ENCODE measurements around the gene MORC4.

MORC4 gene

DNA sequence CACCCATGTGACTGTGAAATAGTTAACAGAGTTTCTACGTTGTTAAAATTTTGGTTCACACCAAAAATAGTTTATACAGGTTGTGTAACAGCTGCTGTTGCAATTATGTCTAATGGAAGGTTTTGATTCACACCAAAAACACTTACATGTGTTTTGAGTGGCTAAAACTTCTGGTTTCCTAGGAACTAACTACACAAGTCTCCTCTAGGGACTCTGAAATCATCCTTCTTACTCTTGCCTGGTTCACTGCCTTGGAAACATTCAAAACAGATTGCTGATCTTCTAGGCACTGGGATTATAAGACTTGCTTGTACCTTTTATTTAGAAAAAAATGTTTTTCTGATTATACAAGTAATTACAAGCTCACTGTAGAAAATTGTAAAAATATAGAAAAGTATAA, 14.9 kb upstream of the MORC4 start:
- TF ChIP-seq, protein P1, sequence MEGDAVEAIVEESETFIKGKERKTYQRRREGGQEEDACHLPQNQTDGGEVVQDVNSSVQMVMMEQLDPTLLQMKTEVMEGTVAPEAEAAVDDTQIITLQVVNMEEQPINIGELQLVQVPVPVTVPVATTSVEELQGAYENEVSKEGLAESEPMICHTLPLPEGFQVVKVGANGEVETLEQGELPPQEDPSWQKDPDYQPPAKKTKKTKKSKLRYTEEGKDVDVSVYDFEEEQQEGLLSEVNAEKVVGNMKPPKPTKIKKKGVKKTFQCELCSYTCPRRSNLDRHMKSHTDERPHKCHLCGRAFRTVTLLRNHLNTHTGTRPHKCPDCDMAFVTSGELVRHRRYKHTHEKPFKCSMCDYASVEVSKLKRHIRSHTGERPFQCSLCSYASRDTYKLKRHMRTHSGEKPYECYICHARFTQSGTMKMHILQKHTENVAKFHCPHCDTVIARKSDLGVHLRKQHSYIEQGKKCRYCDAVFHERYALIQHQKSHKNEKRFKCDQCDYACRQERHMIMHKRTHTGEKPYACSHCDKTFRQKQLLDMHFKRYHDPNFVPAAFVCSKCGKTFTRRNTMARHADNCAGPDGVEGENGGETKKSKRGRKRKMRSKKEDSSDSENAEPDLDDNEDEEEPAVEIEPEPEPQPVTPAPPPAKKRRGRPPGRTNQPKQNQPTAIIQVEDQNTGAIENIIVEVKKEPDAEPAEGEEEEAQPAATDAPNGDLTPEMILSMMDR (conservative IDR thresholded peaks at IDR 0.05; ENCODE audit: low read depth, low read length), result no peak
- H4K20me1 ChIP-seq (ENCODE audit: insufficient read depth), result no peaks in the 10 kb centered on the region
- H3K27ac ChIP-seq, result no peak overlapping the region
- H3K36me3 ChIP-seq (ENCODE audit: insufficient read depth), result no peaks in the 10 kb centered on the region
- H2AFZ ChIP-seq (ENCODE audit: low read depth), result no peak overlapping the region
- no peaks in the 10 kb centered on the region for H3K27me3 ChIP-seq (ENCODE audit: insufficient read depth, low read depth)
- no peaks in the 10 kb centered on the region for H3K4me1 ChIP-seq (ENCODE audit: low read depth, poor library complexity, severe bottlenecking)
- H3K4me2 ChIP-seq, result no peak overlapping the region
- H3K4me3 ChIP-seq (IDR thresholded peaks at IDR 0.05; ENCODE audit: insufficient read depth, low read depth, low read length), result no peak overlapping the region
- H3K9ac ChIP-seq, result no peak overlapping the region
- no peaks in the 10 kb centered on the region for H3K79me2 ChIP-seq (ENCODE audit: insufficient read depth, low read depth)

DNA sequence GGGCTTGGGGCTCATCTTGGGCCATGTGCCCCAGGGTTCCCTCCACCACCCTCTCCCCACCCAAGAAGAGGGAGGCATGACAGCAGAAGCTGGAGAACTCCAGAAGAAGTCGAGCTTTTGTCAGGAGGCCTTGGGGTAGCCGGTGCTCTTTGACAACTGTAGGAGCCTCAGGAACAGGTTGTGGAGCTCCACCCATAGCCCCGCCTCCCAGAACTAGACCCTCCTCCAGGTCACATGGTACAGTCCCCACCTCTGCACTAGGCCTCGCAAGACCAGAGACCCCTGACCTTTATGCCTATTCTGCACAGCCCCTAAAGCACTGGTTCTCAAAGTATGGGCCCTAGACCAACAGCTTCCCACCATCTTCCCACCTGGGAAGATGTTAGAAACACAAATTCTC, 8.0 kb upstream of the MORC4 start:
- Histone ChIP-seq H3K79me2 (ENCODE audit: insufficient read depth, low read depth) (no peaks in the 10 kb centered on the region), H3K4me1 (ENCODE audit: low read depth, poor library complexity, severe bottlenecking) (no peaks in the 10 kb centered on the region), H3K4me2 (no peak overlapping the region), H4K20me1 (ENCODE audit: insufficient read depth) (no peaks in the 10 kb centered on the region), H3K36me3 (ENCODE audit: insufficient read depth) (no peaks in the 10 kb centered on the region), H3K9ac (no peak overlapping the region), H2AFZ (ENCODE audit: low read depth) (no peak overlapping the region), H3K27ac (no peak overlapping the region), H3K27me3 (ENCODE audit: insufficient read depth, low read depth) (no peaks in the 10 kb centered on the region), H3K4me3 (IDR thresholded peaks at IDR 0.05; ENCODE audit: insufficient read depth, low read depth, low read length) (no peak overlapping the region)
- TF ChIP-seq, protein P1 (conservative IDR thresholded peaks at IDR 0.05; ENCODE audit: low read depth, low read length), result no peak

DNA sequence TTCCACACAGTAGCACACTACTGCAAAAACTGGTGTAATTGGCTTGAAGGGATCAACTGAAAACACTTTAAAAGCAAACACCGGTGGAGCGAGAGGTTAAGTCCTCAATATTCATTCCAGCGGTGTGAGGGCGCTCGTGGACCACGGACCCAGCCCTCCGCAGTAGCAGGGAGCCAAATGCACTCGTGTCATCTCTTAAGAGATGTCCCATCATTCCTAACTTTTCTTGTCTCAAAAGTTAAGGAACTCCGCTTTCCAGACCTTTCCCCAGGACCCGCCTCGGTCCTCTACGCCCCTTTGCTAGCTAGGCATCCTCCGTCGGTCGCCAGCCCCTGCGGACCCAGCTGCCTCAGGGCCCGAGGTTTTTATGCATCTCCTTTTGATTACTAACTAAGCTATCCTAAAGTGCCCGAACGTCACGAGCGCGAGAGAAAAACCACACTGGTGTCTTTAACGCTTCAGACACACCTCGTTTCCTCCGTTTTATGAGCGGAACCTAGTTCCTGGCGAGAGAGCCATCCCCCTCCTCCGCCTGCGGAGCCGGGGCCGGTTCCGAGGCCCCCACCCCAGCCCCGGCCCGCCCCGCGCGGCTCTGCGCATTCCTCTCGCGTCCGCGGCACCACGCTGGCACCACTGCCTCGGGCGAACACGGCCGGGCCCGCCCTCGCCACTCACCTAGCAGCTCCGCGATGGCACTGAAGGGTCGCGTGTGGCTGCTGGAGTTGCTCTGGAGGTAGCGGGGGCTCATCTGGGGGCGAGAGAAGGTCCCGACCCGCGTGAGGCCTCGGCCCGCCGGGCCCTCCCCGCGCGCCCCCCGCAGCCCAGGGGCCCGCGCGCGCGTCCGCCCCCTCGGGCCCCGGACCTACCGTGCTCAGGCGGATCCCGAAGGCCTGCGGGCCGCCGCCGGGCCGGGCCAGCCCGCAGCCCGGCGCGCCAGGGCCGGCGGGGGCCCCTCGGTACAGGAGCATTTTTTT, 723 bp downstream of the MORC4 start:
- Histone ChIP-seq H3K4me3 (IDR thresholded peaks at IDR 0.05; ENCODE audit: insufficient read depth, low read depth, low read length) (no peak overlapping the region), H3K4me2 (peak overlapping the region; percentile 66; the same call in 1 of the 2 replicates), H3K79me2 (ENCODE audit: insufficient read depth, low read depth) (no peaks in the 10 kb centered on the region), H3K9ac (no peak overlapping the region; the same call in 1 of the 2 replicates), H3K4me1 (ENCODE audit: low read depth, poor library complexity, severe bottlenecking) (peaks cover 8% of the 10 kb centered on the region), H3K27ac (no peak overlapping the region), H2AFZ (ENCODE audit: low read depth) (peak overlapping the region; percentile 73), H4K20me1 (ENCODE audit: insufficient read depth) (no peaks in the 10 kb centered on the region), H3K36me3 (ENCODE audit: insufficient read depth) (no peaks in the 10 kb centered on the region), H3K27me3 (ENCODE audit: insufficient read depth, low read depth) (no peaks in the 10 kb centered on the region)
- TF ChIP-seq, protein P1 (conservative IDR thresholded peaks at IDR 0.05; ENCODE audit: low read depth, low read length), result peak; percentile 65

DNA sequence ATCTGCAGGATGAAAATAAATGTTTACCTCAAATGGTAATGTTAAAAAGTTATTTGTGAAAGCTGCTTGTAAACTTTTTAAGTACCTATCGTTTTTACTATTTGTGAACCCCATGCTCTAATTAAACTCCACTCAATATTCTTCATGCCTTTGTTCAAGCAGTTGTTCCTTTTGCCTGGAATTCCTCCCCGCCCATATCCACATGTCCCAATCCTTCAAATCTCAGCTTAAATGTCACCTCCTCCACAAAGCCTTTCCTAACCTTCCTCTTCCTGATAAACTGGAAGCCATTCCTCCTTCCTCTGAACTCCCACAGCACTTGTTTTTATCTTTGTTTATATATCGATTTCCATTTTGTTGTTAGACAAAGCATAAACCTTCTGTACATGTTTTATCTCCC, 2.4 kb downstream of the MORC4 start:
- Histone ChIP-seq H3K4me1 (ENCODE audit: low read depth, poor library complexity, severe bottlenecking) (peaks cover 8% of the 10 kb centered on the region), H2AFZ (ENCODE audit: low read depth) (no peak overlapping the region), H3K79me2 (ENCODE audit: insufficient read depth, low read depth) (no peaks in the 10 kb centered on the region), H3K27ac (no peak overlapping the region), H3K36me3 (ENCODE audit: insufficient read depth) (no peaks in the 10 kb centered on the region), H3K27me3 (ENCODE audit: insufficient read depth, low read depth) (no peaks in the 10 kb centered on the region), H3K4me3 (IDR thresholded peaks at IDR 0.05; ENCODE audit: insufficient read depth, low read depth, low read length) (no peak overlapping the region), H3K4me2 (no peak overlapping the region), H3K9ac (no peak overlapping the region), H4K20me1 (ENCODE audit: insufficient read depth) (no peaks in the 10 kb centered on the region)
- TF ChIP-seq, protein P1 (conservative IDR thresholded peaks at IDR 0.05; ENCODE audit: low read depth, low read length), result no peak
